SK-MEL-5 (cell line): Measurements from ENCODE around the gene SP8. TPM values are rescaled to one million over a fixed set of nuclear protein-coding genes. Genes with fewer than 3 reads are reported as not detected.

Source experiments
- DNase-seq: peaks from one replicate; pipeline ENCODE4 v3.0.0-alpha.2; 2016; ENCODE audit warnings: low read depth, low spot score
- in situ Hi-C: cut with HindIII; loops from 2 replicates; pipeline ENCODE4 v1.10.0; 2016; ENCODE audit warnings: low sequenced_read_pairs, high pct_unique_total_duplicates, low pct_unique_long_range_greater_than_20kb
- total RNA-seq: library from RNA; depleted of rRNA; stranded (reverse); fragments of >200 nt; shearing (Covaris generic); gene quantifications from 2 replicates; pipeline ENCODE4 v1.2.3, GENCODE V29; 2014

SP8 gene
- total RNA-seq, 1 experiment from 2014 or later = 1.6 TPM

DNA sequence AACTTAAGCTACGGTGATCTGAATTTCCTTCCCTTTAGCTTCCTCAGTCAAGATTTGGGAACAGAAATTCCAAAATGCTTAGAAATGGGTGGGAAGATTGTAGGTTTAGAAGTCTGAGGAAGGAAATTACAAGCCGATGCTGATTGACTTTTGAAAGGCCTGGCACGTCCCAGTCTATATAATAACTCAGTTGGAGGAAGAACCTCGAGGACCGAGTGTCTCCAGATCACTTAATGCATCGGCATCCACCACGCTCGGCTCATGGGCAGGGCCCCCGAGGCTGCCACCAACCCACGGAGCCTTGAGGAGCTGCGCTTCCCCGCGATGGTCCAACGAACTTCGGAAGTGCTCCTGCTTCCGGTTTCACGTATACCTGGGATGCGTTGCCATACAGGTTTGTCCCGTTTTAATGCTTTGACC is 10.4 kb upstream of the SP8 start:
- in situ Hi-C loops = no loop called here
- no peak for DNase-seq

DNA sequence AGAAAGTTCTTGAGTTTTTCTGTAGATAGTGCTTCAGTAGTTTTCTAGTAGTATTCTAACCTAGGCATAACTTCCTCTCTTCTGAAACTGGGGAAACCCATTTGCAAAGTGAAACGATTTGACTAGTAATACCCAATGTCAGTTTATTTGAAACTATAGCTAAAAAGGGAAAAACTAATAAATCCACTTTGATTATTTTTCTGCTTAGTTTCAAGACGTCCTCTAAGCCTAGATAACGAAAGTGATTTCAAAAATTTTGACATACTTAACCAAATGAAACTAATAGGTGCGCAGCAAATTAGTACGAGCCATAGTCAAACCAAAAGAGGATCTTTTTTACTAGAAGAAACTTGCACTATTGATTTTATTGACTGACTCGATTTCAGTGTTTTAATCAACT is 9.8 kb upstream of the SP8 start:
- in situ Hi-C loops = no loop called here
- DNase-seq = no peak

DNA sequence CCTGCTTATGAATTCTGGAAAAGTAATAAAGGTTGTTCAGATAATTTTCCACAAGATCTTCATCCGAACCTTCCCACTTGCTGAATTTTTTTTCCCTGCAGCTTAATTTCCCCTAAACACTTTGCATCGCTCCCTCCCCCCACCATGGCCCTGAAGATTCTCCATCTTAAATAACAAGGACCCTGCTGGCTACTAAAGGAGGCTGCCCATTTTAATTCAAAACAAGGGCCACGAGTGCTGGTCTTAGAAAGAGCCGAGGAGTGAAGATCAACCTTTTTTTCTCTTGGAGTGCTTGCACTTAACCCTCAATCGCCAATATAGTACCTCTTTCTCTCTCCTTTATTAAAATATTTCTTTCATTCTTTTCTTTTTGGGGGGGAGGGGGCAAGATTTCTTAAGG is 9.2 kb upstream of the SP8 start:
- in situ Hi-C loops = no loop called here
- DNase-seq = no peak

DNA sequence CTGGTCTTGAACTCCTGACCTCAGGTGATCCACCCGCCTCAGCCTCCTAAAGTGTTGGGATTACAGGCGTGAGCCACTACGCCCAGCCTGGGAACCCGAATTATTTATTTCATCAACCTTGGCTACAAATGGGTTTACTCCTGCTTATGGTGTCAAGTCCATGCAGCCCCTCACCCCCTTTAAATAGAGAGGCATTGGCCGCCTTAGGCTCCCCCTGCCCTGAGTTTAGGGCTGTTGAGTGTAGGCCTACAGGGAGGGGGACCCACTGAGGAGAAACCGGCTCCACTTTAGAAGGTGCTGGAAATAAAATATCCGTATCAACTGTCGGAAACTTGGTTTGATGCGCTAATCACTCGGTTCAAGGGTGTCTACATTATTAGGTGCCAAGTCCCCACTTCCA is 8.7 kb upstream of the SP8 start:
- in situ Hi-C loops = no loop called here
- no peak for DNase-seq

DNA sequence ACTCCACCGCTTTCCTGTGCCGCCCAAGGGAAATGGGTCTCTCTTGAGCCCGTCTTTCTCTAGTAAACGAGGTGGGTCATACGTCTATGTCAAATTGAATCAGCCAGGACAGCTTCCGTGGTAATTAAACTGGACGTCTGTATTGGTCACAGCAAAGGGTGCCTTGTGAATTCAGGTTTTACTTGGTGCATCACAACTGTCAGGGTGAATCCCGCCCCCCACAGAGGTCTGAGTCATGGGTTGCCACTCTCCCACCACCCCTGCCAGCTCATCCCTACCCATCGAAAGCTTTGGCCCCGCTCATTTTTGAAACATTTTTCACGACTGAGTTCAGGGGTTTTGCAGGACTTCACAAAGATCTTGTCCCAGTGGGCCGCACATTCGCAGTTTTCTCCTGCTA is 8.0 kb upstream of the SP8 start:
- DNase-seq = no peak
- in situ Hi-C loops = no loop called here

DNA sequence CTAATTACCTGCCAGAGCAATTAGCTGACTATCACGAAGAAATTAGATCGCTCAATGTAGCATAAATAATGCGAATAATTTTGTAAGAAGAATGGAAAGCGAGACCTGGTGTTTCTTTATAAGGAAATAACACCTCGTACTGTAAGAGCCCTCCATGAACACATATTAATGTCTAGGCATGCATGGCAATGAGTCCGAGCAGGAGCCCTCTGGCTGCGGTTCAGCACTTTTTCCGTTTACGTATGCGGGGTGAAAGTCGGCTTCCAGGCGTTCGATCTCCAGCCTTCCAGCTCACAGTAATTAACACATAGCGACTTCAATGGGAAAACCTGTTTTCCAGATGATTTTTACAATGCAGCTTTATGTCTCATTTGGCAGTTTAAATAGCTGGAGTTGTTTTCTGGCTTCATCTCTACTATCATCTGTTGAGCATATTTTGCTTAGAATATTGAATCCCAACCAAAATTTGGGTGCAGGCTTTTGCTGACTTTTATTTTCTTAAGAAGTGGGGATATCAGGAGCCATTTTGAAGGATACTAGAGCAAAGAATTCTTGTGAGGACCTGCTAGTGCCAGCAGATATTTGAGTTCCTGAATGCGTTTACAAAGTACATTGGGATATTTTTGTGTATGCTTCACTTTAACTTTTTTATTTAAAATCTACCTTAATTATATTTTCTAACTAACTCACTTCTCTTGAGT is 7.2 kb upstream of the SP8 start:
- DNase-seq = no peak
- in situ Hi-C loops = no loop called here

DNA sequence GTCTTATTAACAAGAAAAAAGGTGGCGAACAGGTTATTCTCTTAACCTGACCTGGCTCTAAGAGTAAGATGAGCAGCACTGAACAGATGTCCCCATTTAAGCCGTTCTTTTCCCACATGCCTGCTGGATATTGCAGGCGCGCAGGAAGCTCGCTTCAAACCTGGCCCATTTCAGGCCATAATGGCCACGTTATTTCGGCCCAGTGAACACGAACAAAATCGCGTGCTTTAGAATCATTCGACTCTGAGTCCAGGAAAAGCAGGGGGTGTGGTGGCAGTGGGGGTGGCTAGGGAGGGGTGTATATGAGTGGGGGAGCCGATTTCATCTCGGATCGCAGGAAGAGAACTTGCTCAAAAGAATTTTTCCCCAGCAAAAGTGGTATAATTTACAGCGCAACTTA is 6.6 kb upstream of the SP8 start:
- in situ Hi-C loops = no loop called here

DNA sequence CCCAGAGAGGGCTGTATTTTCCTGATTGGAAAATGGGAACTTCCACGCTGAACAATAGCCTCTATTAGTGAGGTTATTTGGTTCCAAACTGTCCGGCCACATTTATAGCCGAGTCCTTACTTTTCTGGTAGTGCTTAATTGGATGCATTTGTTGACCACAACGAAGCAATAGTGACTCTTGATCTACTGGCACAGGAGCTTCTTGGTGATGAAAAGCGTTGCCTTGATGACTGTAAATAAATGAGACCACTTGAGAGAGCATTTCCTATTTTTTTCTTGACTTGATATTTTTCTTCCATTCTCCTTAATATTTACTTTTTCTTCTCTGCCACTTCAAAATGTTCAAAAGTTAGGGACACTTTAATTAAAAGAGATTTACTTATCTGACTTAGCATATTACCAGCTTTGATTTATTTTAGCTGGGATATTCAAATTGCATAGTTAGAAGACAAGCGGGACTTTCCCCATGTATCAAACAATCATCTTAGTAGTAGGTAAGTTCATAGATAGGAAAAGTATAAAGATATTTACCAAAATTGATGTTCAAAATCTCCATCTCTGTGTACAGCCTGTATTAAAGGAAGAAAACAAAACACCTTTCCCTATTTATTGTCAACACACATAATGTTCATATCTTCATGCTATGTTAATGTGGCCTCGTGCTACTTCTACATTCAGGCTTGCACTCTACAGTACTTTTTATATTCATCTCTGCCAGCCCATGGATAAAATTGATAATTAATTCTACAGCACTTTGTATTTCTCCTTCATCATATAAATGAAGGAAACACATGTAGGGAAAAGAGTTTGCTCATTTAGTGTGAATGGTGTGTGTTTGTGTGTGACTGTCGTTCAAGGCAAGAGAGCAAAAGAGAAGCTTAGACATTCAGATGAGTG is 5.1 kb upstream of the SP8 start:
- no peak for DNase-seq
- in situ Hi-C loops = no loop called here

More for the DNA sequence above, 6.6 kb upstream of the SP8 start:
- DNase-seq = no peak

DNA sequence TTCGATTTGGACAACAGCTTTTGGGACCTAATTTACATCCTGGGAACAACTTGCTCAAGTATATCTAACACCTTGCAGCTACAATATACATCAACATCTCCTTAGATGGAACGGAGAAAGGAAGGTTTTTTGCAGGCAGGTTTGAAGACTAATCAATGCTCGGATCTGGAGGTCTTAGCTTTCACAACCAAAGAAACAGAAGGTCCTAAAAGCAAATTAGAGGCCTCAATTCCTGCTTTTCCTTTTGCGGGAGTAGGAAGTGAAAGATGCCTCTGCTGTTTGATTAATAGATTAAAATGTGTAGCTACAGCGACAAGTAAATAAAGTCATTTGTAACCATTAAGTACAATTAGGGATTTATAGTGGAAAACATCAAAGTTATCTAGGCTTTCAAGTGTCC is 3.7 kb upstream of the SP8 start:
- DNase-seq = no peak
- in situ Hi-C loops = no loop called here

DNA sequence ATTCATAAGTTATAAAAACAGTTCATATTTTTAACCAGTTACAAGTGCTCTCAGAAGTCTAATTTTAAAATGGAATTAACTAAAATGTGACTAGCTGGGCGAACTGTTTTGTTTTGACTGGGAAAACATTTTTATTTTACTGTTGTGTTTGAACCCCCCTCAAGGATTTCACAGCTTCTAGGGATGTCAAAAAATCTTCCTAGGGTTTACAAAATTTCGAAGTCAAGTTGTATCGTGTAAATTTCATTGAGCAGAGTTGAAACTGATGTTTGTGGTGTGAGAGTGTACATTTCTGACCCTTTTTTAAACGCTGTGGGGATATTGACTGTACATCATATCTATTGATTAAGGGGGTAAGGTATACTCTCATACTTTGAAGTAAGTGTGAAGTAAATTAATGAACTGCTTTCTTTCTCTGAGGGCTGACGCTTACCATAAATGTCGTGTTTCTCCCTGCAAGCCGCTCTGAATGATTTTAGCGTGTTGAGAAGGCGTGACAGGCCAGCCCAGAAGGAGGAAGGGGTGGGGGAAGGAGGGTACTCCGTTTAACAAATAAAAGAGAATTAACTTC is 1.8 kb upstream of the SP8 start:
- DNase-seq = no peak
- in situ Hi-C loops = no loop called here

DNA sequence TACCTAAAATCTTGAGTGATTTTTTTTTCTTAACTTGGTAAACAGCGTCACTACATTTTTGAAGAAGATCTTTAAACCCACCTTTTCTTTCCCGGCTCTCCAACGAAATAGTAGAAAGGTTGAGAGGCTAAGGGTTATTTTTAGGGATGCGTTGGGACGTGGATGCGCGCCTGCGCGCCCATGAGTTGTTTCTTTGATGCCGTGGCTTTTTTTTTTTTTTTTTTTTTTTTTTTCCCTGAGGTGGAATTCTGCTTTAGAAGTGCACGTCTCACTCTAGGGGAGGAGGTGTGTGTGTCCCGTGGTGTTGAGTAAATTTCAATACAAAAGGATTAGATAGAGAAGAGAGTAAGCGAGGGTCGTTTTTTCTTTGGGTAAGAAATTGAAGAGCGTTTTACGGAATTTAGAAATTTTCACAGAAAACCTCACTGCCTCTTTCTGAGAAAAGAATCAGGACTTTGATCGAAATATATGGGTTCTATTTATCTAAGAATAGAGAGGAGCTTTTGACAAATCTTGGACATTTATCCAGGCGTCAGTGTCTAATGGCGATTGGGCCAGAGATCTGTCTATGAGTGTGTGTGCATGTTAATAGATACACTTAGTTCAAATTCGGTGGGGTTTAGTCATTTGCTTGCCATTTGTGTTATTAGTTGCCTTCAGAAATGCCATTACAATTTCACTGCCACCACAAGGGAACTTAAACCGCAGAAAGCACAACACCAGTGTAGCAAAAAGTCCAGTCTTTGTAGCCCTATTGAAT is 1.2 kb upstream of the SP8 start:
- peak; percentile 82 for DNase-seq
- in situ Hi-C loops = no loop called here

DNA sequence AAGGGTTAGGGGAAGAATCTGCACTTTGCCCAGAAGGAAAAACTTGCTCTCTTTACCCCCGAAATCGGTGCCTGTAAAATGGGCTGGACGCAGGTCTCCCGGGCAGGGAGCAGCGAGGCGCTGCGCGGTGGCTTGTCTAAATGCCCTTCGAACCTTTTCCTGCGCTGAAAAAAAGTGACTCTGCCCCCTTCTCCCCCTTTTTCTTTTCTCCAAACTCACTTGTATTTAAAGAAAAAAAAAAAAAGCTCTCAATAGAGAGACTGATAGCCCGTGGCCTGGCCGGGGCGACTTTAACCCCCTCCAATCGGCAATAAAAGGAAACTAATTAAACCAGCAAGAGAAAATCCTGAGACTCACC is 286 bp downstream of the SP8 start:
- DNase-seq = no peak
- in situ Hi-C loops = no loop called here

DNA sequence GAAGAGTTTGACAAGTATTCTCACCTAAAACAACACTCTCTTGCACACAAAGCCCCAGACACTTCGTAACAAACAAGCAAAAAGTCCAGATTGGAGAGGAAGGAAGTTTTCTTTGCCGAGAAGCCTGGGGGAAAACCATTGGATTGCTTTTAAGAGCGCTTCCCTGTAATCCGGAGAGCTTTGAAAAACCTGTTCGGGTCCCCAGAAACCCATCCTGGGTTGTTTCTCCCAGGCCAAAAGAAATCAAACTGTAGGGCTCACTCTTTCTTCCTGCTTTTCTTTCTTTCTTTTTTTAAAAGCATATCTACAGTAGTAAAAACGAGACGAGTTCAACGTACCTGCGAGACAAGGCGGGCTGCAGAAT is 655 bp downstream of the SP8 start:
- in situ Hi-C loops = no loop called here
- DNase-seq = peak; percentile 15

DNA sequence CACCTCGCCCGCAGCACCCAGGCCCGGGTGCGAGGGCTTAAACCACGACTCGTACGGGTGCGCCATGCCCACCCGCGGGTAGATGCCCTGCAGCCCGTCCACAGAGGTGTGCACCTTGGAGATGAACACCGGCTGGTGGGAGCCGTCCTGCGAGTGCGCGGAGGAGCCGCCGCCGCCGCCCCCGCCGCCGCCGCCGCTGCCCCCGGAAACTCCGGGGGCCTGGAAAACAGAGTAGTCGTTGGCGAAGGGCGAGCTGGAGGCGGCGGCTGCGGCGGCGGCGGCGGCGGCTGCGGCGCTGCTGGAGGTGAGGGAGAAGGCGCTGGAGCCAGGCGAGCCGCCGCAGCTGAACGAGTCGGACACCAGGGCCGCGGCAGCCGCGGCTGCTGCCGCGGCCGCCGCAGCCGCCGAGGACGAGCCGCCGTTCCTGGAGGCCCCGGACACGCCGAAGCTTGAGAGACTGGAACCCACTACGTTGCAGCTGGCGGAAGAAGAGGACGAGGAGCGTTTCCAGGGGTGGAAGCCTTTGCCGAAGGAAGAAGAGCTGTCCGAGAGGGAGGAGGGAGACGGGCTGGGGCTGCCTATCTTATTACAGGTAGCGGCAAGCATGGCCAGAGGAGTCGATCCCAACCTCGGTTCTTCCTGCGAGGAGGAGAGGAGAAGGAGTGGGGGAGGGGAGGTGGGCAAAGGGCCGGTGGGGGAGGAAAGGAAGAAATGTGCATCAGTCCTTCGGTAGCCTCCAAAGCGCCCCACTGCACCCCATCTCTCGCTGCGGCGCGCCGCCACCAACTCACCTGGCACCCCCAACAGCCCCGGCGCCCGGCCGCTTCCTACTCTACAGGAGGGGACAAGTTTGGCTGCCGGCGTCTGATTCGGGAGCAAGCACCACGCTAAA is 1.3 kb downstream of the SP8 start:
- in situ Hi-C loops = no loop called here
- peak; percentile 40 for DNase-seq

DNA sequence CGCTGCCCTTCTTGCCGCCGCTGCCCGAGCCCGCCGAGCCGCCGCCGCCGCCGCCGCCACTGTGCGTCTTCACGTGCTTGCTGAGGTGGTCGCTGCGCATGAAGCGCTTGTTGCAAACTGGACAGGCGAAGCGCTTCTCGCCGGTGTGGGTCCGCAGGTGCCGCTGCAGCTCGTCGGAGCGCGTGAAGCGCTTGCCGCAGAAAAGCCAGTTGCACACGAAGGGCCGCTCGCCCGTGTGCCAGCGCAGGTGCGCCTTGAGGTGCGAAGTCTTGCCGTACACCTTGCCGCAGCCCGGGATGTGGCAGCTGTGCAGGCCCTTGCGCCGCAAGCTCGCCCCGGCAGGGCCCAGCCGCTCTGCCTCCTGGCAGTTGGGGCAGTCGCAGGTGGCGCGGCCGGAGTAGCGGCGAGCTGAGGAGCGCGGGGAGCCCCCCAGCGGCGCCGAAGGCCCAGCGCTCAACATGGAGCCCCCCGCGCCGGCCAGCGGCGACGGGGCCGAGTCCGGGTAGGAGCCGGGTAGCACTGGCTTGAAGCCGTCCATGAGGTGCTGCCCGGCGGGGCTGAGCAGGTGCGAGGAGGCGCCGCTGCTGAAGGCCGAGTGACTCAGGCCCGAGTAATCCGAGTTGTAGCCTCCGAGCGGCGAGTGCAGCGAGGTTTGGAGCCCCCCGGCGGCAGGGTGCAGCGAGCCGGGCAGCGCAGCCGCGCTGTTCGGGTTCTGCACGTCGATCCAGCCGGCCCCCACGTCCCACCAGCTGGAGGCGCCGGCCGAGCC is 2.1 kb downstream of the SP8 start:
- peak; percentile 57 for DNase-seq
- in situ Hi-C loops = no loop called here

DNA sequence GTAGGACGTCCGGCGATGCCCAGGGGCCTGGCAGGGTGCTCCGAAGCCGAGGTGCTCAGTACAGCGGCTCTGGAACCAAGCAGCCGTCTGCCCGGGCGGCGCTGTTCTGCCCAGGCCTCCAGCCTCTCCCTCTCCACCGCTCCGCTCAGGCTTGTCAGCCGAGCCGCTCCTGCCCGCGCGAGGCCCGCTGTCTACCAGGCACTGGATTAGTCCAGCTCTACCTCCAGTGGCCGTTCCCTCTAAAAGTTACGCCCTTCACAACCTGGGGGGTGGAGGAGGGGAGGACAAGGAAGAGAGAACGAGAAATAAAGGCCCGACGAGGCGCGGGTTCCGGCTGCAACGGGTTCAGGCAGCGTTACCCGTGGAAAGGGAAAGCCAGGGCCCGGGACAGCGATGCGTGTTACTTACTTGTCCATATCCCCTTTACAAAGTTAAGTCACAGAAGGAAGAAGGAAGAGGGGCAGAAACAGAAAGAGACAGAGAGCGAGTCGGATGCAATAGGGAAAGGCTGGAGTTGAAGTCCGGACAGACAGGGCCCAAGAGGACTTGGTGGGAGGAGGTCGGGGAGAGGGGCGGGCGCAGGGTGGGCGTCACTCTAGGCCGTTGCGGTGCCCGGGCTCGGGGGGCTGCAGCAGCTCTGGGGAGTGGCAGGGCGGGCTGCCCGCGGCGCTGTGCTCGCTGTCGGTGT is 2.8 kb downstream of the SP8 start:
- DNase-seq = no peak
- in situ Hi-C loops = no loop called here
